LoVo (cell line): ENCODE results near the gene DCANP1.

ENCODE experiments used
- DNase-seq: peaks from one replicate; pipeline ENCODE4 v3.0.0-alpha.2; 2016; ENCODE audit warnings: low spot score

Gene DCANP1

DNA sequence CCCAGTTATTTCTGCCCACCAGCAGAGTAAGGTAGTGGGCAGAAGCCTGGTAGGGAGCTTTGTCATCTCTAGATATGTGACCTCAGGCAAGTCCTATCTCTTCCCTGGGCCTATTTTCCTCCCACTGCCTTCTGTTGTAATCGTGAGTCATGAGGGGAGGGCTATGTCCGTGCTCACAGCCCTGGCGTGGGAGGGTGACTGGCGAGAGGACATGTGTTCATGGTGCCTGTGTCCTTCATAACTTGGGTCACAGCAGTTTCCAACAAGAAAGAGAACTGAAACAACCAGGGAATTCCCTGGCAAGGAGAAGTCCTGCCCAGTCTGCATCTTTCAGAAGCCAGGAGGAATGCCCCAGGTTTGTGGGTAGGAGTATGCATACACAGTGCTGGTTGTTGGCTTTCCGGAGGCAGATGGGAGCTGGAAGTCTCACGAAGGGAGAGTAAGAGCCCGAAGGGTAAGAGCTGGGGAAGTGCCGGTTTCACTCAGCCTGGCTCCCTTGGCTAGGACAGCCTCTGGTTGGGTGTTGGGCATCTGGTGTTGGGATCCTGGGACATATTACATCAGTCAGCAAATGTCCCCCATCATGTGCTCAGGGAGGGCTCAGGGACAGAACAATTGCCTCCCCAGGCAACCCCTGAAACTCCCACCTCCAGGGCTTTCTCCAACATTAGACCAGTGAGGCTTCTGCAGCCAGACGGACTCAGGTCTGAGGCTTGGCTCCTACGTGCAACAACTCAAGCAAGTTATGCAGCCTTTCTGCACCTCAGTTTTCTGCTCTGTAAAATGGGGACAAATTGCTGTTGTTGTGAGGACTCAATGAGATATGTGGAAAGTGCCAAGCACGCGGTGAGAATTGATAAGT is 9.3 kb upstream of the DCANP1 start:
- DNase-seq: no peak

DNA sequence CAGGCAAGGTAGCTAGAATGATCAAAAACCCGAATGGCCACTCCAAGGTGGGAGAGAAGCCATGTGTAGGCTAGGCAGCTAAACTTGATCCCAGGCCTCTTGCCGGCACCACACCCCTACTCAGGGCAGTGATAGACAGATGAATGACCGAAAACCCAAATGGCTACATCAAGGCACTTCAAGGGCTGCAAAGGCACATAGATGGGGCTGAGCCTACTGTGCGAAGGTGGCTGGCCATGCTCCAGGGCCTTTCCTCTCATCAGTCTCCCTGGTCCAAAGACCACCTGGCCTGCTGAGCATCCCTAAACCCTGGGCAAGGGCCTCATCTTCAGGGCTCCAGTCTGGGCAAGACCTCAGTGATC is 8.7 kb upstream of the DCANP1 start:
- no peak for DNase-seq

DNA sequence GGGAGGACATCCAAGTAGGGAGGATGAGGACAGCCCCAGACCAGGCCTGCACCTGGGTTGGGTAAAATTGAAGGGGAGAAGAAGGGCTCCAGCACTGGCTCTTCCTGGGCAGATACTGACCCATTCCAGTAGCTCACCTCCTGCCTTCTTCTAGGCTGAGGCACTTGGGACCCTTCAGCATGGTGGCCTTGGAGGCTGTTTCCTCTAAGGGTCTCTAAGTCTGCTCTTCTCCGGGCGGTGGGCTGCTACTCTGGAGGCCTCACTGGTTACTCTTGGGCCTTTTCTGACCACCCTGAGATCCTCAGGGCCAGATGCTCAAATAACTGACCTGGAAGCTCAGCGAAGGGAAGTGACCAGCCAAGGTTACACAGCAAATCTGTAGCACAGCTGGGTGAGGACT is 7.8 kb upstream of the DCANP1 start:
- no peak for DNase-seq

DNA sequence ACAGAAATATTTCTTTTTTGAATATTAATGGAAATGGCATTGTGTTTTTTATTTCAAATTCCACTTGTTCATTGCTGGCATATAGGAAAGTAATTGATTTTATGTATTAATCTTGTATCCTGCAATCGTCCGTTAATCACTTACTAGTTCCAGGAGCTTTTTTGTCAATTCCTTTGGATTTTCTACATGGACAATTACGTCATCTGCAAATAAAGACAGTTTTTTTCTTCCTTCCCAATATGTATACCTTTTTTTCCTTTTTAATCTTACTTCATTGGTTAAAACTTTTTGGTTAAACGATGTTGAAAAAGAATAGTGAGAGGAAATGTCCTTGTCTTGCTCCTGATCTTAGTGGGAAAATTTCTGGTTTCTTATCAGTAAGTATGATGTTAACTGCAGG is 6.5 kb upstream of the DCANP1 start:
- no peak for DNase-seq

DNA sequence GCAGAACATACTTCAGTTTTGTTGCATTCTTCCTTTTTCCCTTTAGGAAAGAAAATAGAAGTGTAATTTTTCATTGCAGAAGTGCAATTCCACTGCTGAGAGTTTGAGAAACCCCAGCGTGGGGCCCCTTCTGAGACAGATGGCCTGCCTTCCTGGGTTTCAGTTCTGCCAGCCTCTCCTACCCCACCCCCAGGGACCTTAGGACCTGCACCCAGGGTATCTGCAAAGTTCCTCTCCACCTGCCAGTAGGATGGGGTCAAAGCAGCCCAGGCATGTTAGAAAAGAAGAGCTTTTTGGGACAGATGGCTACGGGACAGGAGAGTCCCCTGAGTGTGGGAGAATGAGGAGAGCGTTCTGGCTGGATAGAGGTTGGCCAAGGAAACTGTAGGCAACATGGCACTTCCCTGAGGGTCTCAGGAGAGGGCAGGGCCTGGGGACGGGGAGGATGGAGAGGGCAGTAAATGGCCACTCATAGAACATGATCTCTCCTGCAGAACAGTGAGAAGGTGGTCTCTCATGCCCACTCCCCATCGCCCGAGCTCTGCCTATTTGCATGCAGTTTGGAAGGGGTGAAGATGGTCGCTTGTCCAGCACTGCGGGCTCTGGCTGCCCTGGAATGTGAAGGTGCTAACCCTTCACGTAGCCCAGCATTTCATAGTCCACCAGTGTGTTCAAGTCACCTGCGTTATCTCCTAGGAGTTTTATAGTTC is 5.3 kb upstream of the DCANP1 start, which contains the start of gene TIFAB:
Gene TIFAB, minus strand, starts transcription at position 31 of the 710 bp plus-strand sequence. CDS start 2,412 bp downstream, outside the sequence.
- DNase-seq: no peak

DNA sequence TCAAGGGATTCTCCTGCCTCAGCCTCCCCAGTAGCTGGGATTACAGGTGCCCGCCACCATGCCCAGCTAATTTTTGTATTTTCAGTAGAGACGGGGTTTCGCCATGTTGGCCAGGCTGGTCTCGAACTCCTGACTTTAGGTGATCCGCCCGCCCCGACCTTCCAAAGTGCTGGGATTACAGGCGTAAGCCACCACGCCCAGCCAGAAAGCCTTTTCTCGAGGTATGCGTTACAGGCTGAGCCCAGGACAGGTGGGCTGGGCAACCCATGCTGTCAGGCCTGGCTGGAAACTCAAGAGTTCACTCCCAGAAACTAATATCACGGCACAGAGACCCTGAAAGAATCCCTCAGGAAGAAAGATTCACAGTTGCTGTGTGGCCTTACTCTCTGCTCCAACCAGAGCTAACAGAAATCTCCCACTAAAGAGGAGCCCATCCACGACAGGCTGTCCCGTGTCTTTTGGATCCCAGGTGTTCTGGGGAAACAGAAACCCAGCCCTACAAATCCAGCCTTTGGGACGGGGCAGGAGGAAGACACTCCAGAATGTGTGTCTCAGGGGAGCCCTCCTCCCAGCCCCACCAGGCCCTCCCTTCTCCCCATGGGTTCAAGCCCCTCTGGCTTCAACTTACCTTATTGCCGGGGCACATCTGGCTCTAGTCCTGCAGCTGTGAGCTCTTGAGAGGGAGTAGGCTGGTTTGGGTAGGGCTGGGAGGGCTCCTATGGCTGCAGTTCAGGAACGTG is 4.6 kb upstream of the DCANP1 start:
- no peak for DNase-seq

DNA sequence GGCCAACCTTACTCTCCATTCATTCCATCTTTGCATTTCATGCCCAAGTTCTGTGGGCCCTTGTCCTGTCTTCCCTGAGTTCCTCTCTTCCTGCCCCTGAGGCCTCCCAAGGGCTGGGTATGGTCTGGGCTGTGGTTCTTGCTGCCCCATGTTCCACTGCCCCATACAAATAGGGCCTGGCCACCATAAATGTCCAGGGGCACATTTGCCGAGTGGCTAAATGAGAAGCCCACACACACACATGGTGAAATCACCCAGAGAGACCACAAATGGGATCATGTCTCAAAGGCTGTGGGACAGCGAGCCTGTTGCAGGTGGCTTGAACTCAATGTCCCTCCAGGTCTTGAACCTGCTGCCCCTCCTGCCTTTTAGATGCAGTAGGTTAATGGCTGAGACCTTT is 3.8 kb upstream of the DCANP1 start:
- no peak for DNase-seq

DNA sequence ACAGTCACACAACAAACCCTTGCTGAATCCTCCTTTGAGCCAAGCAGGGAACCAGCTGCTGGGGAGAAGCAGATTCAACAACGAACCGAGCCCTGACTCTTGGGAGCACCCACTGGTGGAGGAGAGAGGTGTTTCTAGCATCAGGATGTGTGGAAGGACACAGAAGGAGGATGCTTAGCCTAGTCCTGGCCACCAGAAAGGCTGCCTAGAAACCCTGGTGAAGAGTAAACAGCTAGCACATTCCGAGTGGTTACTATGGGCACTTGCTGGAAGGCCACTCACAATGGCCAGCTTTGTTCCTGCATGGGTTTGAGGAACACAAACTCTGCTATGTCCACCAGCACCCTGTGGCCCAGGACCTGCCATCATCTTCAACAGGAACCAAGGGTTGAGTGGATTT is 3.2 kb upstream of the DCANP1 start:
- no peak for DNase-seq

DNA sequence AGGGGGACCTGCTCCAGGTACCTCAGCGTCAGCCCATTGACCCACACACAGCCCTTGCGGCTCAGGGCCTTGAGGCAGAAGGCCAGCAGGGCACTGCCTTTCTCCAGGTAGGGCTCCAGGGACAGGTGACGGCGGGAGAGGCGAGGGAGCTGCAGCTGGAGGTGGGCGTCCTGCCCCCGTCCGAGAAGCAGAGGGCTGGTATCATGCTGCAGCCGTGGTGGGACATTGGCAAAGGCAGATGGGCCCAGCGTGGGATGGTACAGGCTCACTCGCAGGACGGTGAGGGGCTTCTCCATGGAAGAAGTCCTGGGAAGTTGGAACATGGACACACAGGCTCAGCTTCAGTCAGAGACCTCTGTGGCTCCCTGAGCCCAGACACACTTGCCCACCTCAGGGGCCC is 2.5 kb upstream of the DCANP1 start:
- no peak for DNase-seq

DNA sequence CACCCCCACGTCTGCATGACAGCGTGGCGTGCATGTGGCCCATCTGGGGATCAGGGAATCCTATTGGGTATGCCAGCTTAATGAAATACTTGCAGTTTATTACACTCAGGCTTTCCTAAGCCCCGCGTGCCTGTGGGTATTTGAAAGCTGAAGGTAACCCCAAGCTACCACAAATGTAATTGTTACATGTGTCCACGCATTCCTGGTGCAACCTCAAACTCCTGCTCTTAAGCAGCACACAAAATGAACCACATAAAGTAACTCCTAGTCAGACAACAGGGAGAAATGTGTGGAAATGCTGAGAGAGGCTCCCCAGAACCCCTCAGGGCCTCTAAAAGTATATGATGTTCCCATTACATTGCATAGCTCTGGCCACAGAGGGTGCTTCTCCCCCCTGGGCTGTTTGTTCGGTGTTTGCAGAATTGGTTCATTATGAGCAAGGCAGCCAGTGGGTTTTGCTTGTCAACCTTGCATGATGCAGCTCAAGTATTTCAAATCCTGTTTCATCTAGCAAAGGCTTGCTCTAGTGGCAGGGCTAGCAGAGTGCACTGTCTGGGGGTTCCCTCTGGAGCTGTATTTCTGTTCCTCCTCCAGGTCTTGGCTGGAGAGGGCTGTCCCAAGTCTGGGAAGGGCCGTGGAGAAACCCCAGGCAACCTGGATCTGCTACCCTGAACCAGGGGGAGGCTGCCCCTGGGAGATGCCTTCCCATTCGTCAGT is 1.8 kb upstream of the DCANP1 start:
- DNase-seq: no peak

DNA sequence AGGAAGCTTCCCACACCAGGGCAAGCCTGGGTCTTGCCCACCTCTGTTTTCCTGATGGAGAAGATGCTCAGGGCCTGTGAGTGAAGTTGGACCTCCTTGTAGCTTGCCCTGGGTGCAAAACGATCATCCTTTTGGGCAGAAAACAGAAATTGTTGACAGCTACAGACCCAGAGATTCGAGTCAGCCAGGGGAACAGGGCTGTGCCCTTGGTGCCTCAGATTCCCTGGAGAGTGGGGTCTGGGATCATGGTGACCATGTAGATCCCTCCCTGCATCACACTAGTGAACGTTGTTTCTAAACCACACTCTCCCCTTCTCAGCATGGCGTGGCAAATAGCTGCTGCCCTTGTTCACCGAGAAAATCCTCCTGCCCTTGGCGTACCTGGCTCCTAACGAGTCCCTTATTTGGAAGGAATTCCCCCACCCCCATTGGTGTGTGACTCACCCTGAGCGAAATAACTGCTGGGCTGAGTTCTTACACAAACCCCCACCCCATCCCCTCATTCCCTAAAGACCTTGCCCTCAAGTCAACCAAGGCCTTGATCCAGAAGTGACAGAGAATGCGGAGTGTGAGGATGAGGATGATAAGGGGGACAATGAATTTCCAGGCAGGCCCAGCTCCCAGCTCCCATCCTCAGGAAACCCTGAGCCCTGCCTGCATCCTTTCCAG is 1.1 kb upstream of the DCANP1 start:
- no peak for DNase-seq

DNA sequence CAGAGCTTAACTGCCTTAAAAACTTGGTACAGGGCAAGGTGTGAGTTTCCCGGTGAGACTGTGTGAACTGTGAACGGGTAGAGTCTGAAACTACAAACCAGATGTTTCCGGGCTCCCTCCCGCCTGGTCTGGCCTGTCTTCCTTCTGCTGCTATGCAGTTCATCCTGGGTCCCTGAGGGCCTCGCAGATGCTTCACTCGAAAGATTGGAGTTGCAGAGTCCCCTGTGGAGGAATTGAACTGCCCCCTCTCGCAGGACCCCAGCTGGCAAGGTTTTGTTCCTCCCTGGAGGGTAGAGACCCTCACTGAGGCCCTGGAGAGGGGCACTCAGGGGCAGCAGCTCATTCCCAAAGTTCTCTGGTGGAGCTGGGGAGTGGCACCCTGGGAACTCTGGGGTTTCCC is 533 bp downstream of the DCANP1 start:
- no peak for DNase-seq

DNA sequence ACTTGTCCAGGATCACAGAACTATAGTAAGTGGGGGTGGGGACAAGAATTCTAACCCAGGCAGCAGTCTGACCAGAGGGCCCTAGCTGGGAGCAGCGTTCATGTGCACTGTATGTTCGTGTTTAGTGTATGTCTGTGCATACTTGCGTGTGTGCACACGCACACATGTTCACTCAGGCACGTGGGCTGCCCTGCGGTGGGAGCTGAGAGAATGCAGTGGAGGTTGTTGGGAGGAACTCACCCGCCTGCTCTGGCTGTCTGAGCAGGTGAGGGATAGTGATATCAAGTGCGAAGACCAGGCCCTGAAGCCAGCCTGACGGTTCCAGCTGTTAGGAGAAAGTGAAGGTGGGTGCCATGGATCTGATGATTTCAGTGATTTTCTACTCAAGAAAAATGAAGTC is 942 bp downstream of the DCANP1 start:
- DNase-seq: no peak

DNA sequence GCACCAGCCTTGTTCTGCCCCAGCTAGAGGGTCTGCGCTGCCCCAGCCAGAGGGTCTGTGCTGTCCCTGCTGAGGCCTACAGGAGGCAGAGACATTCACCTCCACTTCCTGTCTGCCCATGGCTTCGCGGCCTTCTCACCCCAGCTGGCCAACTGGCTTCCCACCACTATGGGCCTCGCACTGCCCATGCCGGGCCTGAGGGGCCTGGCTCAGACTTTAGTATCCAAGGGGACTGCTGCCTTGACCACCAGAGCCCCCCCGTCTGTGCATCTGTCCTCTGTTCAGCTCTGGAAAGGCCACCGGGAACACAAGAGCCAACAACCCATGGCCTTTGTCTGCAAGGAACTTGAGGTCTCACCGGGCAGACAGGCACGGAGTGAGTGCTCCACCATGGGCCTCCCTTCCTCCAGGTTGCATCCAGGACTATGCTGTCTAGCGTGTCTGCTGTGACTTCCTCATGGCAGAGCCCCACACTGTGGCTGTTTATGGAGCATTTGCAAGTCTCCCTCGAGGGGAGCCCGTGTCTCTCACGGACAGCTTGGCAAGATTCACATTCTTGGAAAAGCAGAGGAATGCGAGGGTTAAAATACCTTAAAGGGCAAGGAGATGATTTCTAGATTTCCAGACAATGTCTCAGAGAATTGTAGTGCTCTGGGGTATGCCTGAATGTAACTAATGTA is 1.7 kb downstream of the DCANP1 start:
- no peak for DNase-seq

DNA sequence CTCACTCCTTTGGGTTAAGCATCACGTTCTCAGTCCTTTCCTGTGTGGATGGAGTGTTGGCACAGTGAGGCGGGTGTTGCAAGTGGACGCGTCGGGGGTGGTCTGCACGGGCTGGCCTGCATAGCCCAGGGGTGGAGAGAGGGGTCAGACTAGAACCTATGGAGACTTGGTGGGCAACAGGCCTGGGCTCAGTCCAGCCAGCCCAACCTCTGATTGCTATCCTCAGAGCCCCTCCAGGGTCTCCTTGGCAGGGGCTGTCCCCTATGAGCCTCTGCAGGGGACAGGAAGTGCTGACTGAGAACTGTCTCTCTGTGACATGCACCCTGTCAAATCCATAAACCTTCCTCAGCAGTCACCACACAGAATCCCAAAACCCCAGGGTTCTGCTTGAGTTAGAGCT is 2.3 kb downstream of the DCANP1 start:
- no peak for DNase-seq

DNA sequence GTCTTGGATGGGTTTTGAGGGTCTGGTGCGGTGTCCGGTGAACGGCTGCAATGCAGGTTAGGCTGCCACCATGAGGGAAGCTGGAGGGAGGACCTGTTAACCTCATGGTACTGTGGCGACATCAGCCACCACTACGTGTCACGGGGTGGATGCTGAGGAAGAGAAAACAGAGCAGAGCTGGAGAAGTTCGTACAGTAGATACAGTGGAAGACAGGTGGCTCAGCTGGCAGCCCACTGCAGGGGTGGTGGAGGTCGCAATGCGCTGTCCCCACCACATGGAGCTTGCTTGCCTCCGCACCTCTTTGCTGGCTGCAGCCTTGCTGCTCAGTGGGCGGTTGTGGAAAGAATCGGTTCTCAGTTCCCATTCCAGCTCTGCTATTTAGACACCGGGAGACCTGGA is 2.8 kb downstream of the DCANP1 start:
- DNase-seq: no peak

DNA sequence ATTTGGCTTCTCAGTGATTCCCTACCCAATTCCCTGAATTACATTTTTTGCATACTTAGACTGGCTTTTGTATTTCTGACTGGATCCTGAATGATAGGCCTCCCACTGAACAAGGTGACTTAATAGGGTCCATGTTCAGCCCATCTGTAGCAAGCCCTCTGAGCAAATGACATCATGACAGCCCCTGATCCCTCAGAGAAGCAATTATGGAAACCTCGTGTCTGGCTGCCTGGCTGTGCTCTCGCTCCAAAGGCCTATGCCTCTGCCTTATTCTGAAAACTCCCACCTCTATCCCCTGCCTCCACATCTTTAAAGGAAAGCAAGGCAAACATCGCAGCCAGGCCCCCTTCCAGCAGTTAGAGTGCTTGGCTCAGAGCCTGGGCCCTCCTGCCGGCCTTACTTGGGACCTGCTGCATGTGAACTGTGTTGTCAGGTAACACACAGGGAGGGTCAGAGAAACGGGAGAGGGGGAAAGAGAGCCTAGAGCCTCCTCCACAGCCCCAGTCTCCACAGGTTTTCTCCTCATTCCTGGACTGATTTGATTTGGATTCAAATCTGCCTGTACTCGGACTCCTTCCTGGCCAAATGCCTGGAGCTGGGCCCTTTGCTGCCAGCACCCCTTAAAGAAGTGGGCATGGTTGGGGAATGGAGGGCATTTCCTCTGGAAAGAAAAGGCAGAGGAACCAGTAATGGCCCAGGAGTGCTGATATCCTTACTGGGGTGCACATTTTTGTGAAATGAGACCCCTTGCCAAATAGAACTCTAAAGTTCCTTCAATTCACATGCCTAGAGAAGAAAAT is 3.8 kb downstream of the DCANP1 start:
- no peak for DNase-seq

DNA sequence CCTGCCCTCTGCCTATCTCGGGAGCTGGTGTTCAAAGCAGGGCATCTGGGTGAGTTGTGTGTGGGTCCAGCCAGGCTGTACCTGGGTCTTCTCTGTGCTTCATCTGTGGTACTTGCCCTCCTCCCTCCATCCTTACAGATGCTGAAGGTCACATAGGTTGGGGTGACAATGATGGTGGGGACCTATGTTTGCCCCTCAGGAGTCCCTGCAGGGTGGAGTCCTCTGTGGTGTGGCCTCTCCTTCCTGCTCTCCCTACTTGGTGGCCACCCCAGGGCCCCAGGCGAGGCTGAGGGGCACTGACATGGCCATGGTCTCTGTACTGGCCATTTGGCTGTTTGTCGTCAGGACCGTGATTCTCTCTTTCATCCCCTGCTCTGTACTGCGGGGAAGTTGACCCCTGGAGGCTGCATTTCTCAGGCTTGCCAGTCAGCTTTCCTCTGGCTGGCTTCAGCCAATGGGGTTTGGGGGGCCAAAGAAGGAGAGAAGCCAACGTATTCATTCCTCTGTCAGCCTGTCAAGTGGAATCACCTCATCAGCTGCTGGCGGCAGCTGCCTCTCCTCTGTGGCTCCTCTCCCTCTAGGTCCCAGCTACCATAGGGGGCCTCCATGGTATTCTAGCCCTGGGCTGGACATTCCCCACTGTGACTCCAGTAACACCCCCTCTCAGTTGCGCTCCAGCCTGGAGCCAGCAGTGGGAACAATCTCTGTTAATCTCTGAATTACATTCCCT is 4.6 kb downstream of the DCANP1 start:
- no peak for DNase-seq

DNA sequence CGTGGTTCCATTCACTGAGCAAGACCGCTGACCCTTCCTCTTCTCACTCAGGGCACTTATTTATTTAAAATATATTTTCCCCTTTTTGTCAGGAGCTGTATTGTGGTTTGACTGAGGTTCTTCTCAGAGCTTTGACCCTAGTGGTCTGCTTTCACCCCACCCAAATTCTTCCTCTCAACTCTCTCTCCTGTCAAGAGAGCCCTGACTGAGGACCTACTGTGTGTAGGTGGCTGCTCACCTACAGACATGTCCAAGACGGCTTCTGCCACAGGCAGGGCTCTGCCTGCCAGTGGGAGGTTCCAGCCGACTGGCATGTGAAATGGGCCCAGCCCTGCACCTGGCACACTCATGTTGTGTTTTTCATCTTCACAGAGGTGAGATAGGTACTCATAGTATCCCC is 5.2 kb downstream of the DCANP1 start:
- no peak for DNase-seq
